AG04450 (cell line): ENCODE data around the gene PIGH. TPM values are rescaled to one million over a fixed set of nuclear protein-coding genes. Genes with fewer than 3 reads are reported as not detected.

ENCODE experiments used
- CTCF ChIA-PET: fragments of 300-600, 350-600 bp; formaldehyde crosslinking; extraction: SDS; loops from one replicate; lab custom pipeline; 2022; ENCODE audit warnings: antibody characterized with exemption, inconsistent platforms; lab: Charles Lee
- POLR2A ChIA-PET: fragments of 350-600 bp; formaldehyde crosslinking; extraction: SDS; loops from one replicate; lab custom pipeline; 2021; ENCODE audit warnings: antibody characterized with exemption, inconsistent platforms; lab: Yijun Ruan, JAX
- DNase-seq: peaks from one replicate; pipeline ENCODE4 v3.0.0-alpha.2; 2011; ENCODE audit warnings: low read depth, low spot score
- H3K27ac ChIP-seq: one replicate; pipeline ENCODE4 v1.5.1; 2012; ENCODE audit warnings: low read depth, low read length, control low read depth
- H3K27me3 ChIP-seq: one replicate; pipeline ENCODE4 v1.6.0; 2012; ENCODE audit warnings: low read length; ENCODE audit not compliant: control insufficient read depth, insufficient read depth
- H3K4me3 ChIP-seq: 2 replicates; pipeline ENCODE4 v1.5.1; 2011; ENCODE audit warnings: mild to moderate bottlenecking, low read depth, low read length, control low read depth
- H3K9me3 ChIP-seq: 2 replicates; pipeline ENCODE4 v1.5.1; 2012; ENCODE audit warnings: low read length; ENCODE audit not compliant: control insufficient read depth, insufficient read depth
- CTCF ChIP-seq: IDR thresholded peaks from 2 replicates; pipeline ENCODE4 v1.5.1; 2011; ENCODE audit warnings: low read depth, low read length, control low read depth, inconsistent platforms
- polyA minus RNA-seq: library from RNA; depleted of rRNA, polyadenylated mRNA; stranded (reverse); fragments of >200 nt; gene quantifications from 2 replicates; pipeline ENCODE4 v1.2.3, GENCODE V29; 2011; rRNA and poly(A)+ RNA removed
- polyA plus RNA-seq: library from polyadenylated mRNA; depleted of rRNA; stranded (reverse); fragments of >200 nt; gene quantifications from 2 replicates; pipeline ENCODE4 v1.2.3, GENCODE V29; 2011; rRNA removed

The PIGH gene, protein sequence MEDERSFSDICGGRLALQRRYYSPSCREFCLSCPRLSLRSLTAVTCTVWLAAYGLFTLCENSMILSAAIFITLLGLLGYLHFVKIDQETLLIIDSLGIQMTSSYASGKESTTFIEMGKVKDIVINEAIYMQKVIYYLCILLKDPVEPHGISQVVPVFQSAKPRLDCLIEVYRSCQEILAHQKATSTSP
- 16.0 and 17.6 TPM in 2 replicates for polyA plus RNA-seq
- 7.8 and 8.2 TPM in 2 replicates for polyA minus RNA-seq

DNA sequence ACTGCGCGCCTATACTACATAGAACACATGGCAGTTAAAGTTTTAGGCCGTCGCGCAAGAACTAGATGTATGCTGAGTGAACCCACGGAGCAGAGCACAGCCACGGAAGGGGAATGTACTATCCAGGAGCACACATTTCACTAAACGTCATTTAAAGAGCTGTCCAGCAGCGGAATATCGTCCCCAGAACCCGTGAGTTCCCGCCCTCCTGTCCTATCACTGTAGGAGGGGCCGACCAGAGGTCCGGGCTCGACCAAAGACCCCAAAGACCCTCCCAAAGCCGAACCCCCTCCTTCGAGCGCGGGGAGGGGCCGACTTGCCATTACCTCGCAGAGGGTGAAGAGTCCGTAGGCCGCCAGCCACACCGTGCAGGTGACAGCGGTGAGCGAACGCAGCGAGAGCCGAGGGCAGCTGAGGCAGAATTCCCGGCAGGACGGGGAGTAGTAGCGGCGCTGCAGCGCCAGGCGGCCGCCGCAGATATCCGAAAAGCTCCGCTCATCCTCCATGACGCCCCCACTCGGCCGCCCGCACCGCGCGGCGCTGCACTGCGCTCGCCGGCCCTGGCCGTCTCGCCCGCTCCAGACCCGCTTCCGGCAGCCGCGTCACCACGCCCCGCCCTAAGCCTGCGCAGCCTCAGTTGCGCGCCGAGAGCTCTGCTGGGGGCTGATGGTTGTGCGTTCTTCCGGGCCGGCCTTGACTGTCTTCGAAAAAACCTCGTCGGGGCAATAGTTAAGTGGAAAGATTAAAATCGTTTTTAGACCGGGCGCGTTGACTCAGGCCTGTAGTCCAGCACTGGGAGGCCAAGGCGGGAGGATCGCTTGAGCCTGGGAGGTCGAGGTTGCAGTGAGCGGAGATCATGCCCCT is at the start of gene PIGH:
PIGH (minus strand) TSS at position 571 of the 864 bp plus-strand sequence; CDS start at position 506, 65 bp downstream.
- POLR2A ChIA-PET = interaction anchor here (0.6 to 1.2 kb wide), 8 partner anchors 13 to 135 kb away, joined by 3 to 4 read pairs (median 3); partner anchors contain the start of genes ARG2 and RDH11

GRCh38 chr14:67646131-67646530 is 46.1 kb upstream of the PIGH start:
- Histone ChIP-seq H3K4me3 (no peak overlapping the region), H3K27me3 (no peaks in the 10 kb centered on the region), H3K9me3 (no peaks in the 10 kb centered on the region), H3K27ac (no peak overlapping the region)
- no peak for DNase-seq
- no peak for TF ChIP-seq CTCF
- POLR2A ChIA-PET = no interaction called here
- CTCF ChIA-PET = no interaction called here

More for the DNA sequence above, at the start of gene PIGH:
- peak; percentile 56 for TF ChIP-seq CTCF
- peak within 1 kb of the TSS; percentile 83 for H3K4me3 ChIP-seq
- H3K9me3 ChIP-seq = peaks cover 4% of the 10 kb centered on the region; the same call in 1 of the 2 replicates
- no peaks in the 10 kb centered on the region for H3K27me3 ChIP-seq
- H3K27ac ChIP-seq = peak within 1 kb of the TSS; percentile 68
- peak; percentile 46 for DNase-seq
- CTCF ChIA-PET = interaction anchor here (0.6 to 4.8 kb wide), 36 partner anchors 9 to 1240 kb away, joined by 3 to 35 read pairs (median 4); partner anchors contain the start of genes ARG2, ATP6V1D, EIF2S1 and RDH11

- no peak overlapping the region for H3K4me3 ChIP-seq
- DNase-seq = no peak
- H3K9me3 ChIP-seq = no peaks in the 10 kb centered on the region
- CTCF ChIA-PET = interaction anchor here (2.0 kb wide), 1 partner anchor 61 kb away, joined by 6 read pairs; no protein-coding TSS in a partner anchor
- H3K27ac ChIP-seq = no peak overlapping the region
- POLR2A ChIA-PET = no interaction called here
- no peak for TF ChIP-seq CTCF
- no peaks in the 10 kb centered on the region for H3K27me3 ChIP-seq
Measured at GRCh38 chr14:67645414-67645813, 45.3 kb upstream of the PIGH start.

GRCh38 chr14:67644428-67644827 is 44.4 kb upstream of the PIGH start:
- Histone ChIP-seq H3K9me3 (no peaks in the 10 kb centered on the region), H3K27ac (no peak overlapping the region), H3K4me3 (no peak overlapping the region), H3K27me3 (no peaks in the 10 kb centered on the region)
- ChIA-PET POLR2A (no interaction called here), CTCF (interaction anchor here (0.6 to 2.0 kb wide), 6 partner anchors 24 to 285 kb away, joined by 3 to 6 read pairs (median 4); partner anchors contain the start of genes ATP6V1D and PIGH)
- no peak for TF ChIP-seq CTCF
- no peak for DNase-seq
